ENCODE results near the gene PYDC1.
"Not testable (repeated sequence)": the region's sequence is repeated elsewhere in the genome, so short reads cannot be mapped to it uniquely, and the experiment has no call there.

Gene PYDC1

GRCh38 chr16:31221357-31222160, 4.6 kb upstream of the PYDC1 start:
- no peak for FAIRE-seq

GRCh38 chr16:31219154-31219741, 2.3 kb upstream of the PYDC1 start:
- FAIRE-seq: no peak

- FAIRE-seq: no peak
These were observed 198 bp upstream of the PYDC1 start for GRCh38 chr16:31217136-31217530.

GRCh38 chr16:31215287-31216162, 1.4 kb downstream of the PYDC1 start:
- FAIRE-seq: no peak

- no peak for FAIRE-seq
These were observed 2.1 kb downstream of the PYDC1 start for GRCh38 chr16:31214708-31215286.

GRCh38 chr16:31213877-31214707, 2.8 kb downstream of the PYDC1 start, which contains the start of gene TRIM72:
Gene TRIM72, plus strand, starts transcription at chr16:31214119. Its CDS starts 620 bp downstream, at chr16:31214739.
- no peak for FAIRE-seq

GRCh38 chr16:31213342-31213741, 3.6 kb downstream of the PYDC1 start:
- no peak for FAIRE-seq

- FAIRE-seq: no peak
These were observed 10.2 kb downstream of the PYDC1 start for GRCh38 chr16:31206776-31207175.

- FAIRE-seq: no peak
These were observed 11.9 kb downstream of the PYDC1 start for GRCh38 chr16:31204871-31205666.

- no peak for FAIRE-seq
These were observed 14.2 kb downstream of the PYDC1 start, which contains the start of gene PYCARD for GRCh38 chr16:31202414-31203375. Gene PYCARD, minus strand, starts transcription at chr16:31202760. Its CDS starts 70 bp downstream, at chr16:31202690.

- no peak for FAIRE-seq
These were observed 15.1 kb downstream of the PYDC1 start for GRCh38 chr16:31201582-31202413.

GRCh38 chr16:31200821-31201568, 15.9 kb downstream of the PYDC1 start:
- no peak for FAIRE-seq

GRCh38 chr16:31200111-31200510, 16.8 kb downstream of the PYDC1 start:
- not testable (repeated sequence) for FAIRE-seq

GRCh38 chr16:31199430-31200041, 17.4 kb downstream of the PYDC1 start:
- no peak for FAIRE-seq

- FAIRE-seq: no peak
These were observed 18.6 kb downstream of the PYDC1 start for GRCh38 chr16:31198207-31198882.

- FAIRE-seq: no peak
These were observed 20.4 kb downstream of the PYDC1 start for GRCh38 chr16:31196324-31197088.

Data from G401.6 (cell line).